ENCODE measurements around the gene TTLL11. TPM values are rescaled to one million over a fixed set of nuclear protein-coding genes. Genes with fewer than 3 reads are reported as not detected.

The TTLL11 gene
- total RNA-seq, 4 donors from 2014 or later, result 3.2 to 11.8 (median 9.0) TPM

DNA sequence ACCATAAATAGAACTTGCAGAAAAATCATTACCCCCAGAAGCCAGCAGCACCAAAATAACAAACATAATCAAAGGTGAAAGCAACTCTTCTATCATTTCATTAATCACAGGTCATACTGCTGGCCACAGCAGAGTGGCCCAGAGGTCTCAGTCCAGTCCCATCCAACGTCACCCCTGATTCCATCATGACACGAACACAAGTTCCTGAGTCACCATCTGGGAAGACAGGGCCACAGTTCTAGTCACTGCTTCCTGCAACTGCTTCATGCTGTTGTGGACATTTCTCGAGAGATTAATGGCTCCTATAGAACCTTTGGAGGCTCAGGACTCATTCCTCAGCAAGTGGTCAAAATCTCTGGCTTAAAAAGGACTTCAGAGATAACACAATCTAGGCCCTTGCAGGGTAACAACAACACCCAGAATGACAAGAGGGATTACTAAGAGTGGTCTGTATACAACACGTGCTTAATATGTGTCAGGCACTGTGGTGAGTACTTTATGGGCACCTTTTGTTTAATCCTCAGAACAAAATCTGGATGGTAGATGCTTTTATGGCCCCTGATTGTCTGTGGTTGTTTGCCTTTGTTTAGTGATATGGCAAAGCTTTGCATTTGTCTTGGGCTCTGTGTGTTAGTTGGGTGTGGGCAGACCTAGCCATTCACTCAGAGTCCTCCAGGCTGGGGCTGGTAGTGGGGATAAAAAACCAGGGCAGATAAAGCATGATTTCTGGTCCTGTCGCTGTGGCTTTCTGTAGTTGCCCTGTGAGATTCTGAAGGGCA, 257.3 kb downstream of the TTLL11 start:
- H3K36me3 ChIP-seq, result no peaks in the 10 kb centered on the region
- no peaks in the 10 kb centered on the region for H3K4me1 ChIP-seq
- H3K27me3 ChIP-seq, result no peaks in the 10 kb centered on the region
- 85 to 89% methylated on average over 4 to 5 of the region's 5 CpGs for WGBS, 2 donors
- no peak for TF ChIP-seq POLR2A (IDR thresholded peaks at IDR 0.05)
- TF ChIP-seq CTCF (IDR thresholded peaks at IDR 0.05), result no peak
- intact Hi-C loops (cut with DNase I), result no loop called here
- no peak for DNase-seq
- H3K4me3 ChIP-seq, result no peak overlapping the region
- no peaks in the 10 kb centered on the region for H3K9me3 ChIP-seq
- no peak overlapping the region for H3K27ac ChIP-seq

DNA sequence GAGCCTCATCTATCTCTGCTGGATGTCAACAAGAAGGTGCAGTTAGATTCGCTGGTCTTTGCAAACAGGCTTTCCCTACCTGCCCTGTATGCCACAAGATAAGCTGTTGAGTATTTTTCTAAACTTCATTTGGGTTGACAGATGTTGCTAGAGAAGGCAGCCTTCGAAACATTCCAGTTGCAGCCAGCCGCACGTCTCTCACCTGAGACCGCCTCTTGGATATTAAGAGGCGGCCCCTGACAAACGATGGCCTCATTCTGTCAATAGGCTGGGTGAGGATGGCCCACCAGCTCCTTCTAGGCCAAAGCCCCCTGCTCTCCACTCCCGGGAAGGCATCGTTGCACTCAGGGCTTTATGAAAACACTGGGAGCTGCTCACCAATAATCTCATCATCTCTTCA, 260.0 kb downstream of the TTLL11 start:
- 93 to 99% methylated on average over 4 to 9 of the region's 9 CpGs for WGBS, 2 donors
- intact Hi-C loops (cut with DNase I), result no loop called here
- Histone ChIP-seq H3K27ac (no peak overlapping the region), H3K9me3 (no peaks in the 10 kb centered on the region), H3K27me3 (no peaks in the 10 kb centered on the region), H3K36me3 (no peaks in the 10 kb centered on the region), H3K4me1 (no peaks in the 10 kb centered on the region), H3K4me3 (no peak overlapping the region)
- DNase-seq, result no peak
- no peak for TF ChIP-seq CTCF (IDR thresholded peaks at IDR 0.05)
- no peak for TF ChIP-seq POLR2A (IDR thresholded peaks at IDR 0.05)

DNA sequence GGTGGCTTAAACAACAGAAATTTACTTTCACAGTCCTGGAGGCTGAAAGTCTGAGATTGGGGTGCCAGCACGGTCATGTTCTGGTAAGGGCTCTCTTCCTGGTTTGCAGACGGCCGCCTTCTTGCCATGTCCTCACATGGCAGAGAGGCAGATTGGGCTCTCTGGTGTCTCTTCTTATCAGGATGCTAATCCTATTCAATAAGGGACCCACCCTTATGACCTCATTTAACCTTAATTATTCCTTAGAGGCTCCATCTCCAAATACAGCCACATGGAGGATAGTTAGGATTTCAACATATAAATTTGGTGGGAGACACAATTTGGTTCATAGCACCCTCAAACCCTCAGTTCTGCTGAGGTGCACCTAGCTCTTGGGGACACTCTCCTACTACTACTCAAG, 261.2 kb downstream of the TTLL11 start:
- H3K36me3 ChIP-seq, result no peaks in the 10 kb centered on the region
- H3K4me3 ChIP-seq, result no peak overlapping the region
- H3K27ac ChIP-seq, result no peak overlapping the region
- H3K9me3 ChIP-seq, result no peaks in the 10 kb centered on the region
- intact Hi-C loops (cut with DNase I), result no loop called here
- 88 to 96% methylated on average over 2 to 3 of the region's 3 CpGs for WGBS, 2 donors
- no peaks in the 10 kb centered on the region for H3K4me1 ChIP-seq
- no peak for TF ChIP-seq CTCF (IDR thresholded peaks at IDR 0.05)
- no peak for TF ChIP-seq POLR2A (IDR thresholded peaks at IDR 0.05)
- no peak for DNase-seq
- H3K27me3 ChIP-seq, result no peaks in the 10 kb centered on the region

DNA sequence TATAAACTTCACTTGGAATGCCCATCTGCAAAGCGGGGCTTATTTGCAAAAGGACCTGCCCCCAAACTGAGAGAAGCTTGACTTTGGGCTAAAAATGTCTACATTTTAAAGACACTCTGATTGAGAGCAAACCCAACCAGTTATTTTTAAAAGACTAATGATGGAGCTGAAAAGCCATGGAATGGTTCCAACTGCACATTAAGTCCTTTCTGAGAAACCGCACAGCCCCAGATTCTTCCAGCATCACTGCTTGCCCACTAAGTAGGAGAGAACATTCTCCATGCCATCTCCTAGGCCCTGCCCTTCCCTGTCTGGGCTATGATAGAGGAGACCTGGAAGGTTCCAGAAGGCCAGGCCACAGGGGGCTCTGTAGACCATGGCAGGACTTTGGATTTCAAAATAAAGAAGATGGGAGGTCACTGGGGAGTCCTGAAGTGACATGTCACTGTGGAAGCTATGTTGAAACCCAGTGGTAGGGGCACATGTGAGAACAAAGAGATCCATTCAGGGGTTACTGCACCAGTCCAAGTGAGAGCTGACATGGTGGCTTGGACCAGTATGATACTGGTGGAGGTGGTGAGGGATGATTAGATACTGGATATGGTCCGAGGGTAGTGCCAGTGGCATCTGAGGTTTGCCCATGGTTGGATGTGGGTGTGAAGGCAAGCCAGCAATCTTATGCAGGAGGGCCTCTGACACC, 262.5 kb downstream of the TTLL11 start:
- Histone ChIP-seq H3K27me3 (no peaks in the 10 kb centered on the region), H3K4me1 (no peaks in the 10 kb centered on the region), H3K27ac (no peak overlapping the region), H3K4me3 (no peak overlapping the region), H3K9me3 (no peaks in the 10 kb centered on the region), H3K36me3 (no peaks in the 10 kb centered on the region)
- intact Hi-C loops (cut with DNase I), result no loop called here
- no peak for DNase-seq
- WGBS, 2 donors, result 84 to 94% methylated on average over 2 of the region's 3 CpGs
- no peak for TF ChIP-seq CTCF (IDR thresholded peaks at IDR 0.05)
- TF ChIP-seq POLR2A (IDR thresholded peaks at IDR 0.05), result no peak

DNA sequence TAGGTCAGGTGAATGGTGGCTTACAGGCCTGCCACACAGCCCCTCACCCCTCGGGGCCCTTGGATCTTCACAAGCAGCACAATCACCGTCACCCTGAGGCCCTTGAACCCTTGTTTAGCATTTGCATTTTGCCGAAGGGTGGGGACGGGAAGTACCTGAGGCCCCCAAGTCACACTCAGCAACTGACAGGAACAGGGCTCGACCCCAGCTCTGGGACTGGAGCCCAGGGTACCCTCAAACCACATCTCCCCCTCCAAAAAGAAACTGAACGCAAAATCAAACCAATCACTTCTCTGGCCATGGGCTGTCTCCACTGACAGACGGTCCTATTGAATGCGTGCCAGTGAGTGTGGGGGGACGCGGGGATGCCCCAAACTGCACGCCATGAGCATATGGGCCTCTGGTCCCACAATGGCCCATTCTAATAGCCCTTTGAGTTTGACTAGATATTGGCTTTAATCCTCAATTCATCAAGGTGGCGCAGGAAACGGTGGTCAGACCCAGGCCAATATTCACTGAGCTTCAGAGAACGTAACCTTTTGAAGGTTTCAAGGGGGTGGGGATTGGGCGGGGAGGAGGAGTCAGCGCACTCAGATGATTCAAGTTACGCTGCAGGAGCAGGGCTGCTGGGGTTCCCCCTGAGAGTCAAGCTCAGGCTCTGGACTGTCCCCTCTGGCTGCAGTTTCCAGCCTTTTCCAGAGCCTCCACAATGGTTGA, 265.7 kb downstream of the TTLL11 start:
- intact Hi-C loops (cut with DNase I), result no loop called here
- Histone ChIP-seq H3K27ac (no peak overlapping the region), H3K4me3 (no peak overlapping the region), H3K27me3 (no peaks in the 10 kb centered on the region), H3K9me3 (no peaks in the 10 kb centered on the region), H3K4me1 (peaks cover 0 to 1% (median 0%) of the 10 kb centered on the region in 3 donors), H3K36me3 (no peaks in the 10 kb centered on the region)
- no peak for DNase-seq
- 92 to 94% methylated on average over 6 to 14 of the region's 17 CpGs for WGBS, 2 donors
- no peak for TF ChIP-seq CTCF (IDR thresholded peaks at IDR 0.05)
- TF ChIP-seq POLR2A (IDR thresholded peaks at IDR 0.05), result no peak
